ENCODE measurements around the gene SPDYE2. TPM values are rescaled to one million over a fixed set of nuclear protein-coding genes. Genes with fewer than 3 reads are reported as not detected.
"Not testable (repeated sequence)": the region's sequence is repeated elsewhere in the genome, so short reads cannot be mapped to it uniquely, and the experiment has no call there.

The SPDYE2 gene
- total and polyA plus RNA-seq, 9 of the 15 experiments (the other 6 are each of a cell fraction or from before 2014, with no cell fraction given): 0.34 to 0.76 TPM; not detected in 7

DNA sequence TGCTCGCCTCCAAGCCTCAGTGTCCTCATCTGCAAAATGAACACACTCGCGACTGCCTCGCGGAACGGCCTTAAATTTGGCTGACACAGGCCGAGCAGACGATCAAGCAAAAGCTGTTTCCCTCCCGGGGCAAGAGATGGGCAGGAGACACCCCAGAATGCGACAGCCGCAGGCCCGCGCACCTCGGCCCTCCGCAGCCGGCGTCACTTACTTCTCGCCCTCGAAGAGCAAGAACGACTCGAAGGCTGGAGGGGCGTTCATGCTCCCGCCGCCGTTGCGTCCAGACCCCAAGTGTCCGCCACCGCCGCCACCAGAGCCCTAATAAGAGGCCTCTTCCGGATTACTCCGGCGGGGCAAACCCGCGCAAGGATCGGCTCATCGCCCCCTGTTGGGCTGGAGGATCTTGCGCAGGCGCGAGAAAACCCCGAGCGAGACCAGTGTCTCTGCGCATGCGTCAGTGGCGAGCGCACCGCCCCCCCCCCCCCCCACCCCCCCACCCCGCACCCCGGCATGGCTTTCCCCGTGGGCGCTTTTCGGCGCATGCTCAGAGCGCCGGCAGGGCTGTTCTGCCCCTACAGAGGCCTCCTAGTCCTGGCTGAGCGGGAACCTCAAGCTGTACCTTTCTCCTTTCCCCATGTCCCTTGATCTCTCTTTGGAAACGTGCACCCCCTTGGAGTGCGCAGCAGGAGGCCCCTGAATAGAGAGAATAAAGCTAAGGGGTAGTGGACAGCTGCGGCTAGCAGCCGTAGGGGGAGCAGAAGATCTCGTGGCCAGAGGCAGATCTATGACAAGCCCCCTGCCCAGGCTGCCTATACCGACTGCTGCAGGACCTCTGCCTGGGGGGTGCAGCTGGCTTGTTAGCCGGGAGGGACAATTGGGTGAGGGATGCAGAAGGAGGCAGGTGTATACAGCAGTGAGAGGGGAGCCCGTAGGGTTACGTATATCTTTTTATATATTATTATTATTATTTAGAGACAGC, 21.5 kb downstream of the SPDYE2 start, which contains the start of gene POLR2J3 (continued):
- TF ChIP-seq, protein P1, sequence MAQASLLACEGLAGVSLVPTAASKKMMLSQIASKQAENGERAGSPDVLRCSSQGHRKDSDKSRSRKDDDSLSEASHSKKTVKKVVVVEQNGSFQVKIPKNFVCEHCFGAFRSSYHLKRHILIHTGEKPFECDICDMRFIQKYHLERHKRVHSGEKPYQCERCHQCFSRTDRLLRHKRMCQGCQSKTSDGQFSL (CRISPR knock-in tag; IDR thresholded peaks at IDR 0.05): not testable (repeated sequence)
- TF ChIP-seq, protein P1 (tag; IDR thresholded peaks at IDR 0.05): peak in 1 of 2 experiments; percentile 87; a peak in 2 of 4 replicates
- TF ChIP-seq EP400 (IDR thresholded peaks at IDR 0.05): 0 out of 2 replicates have a peak, but pooled peaks have one; percentile 15
- TF ChIP-seq, protein P2, sequence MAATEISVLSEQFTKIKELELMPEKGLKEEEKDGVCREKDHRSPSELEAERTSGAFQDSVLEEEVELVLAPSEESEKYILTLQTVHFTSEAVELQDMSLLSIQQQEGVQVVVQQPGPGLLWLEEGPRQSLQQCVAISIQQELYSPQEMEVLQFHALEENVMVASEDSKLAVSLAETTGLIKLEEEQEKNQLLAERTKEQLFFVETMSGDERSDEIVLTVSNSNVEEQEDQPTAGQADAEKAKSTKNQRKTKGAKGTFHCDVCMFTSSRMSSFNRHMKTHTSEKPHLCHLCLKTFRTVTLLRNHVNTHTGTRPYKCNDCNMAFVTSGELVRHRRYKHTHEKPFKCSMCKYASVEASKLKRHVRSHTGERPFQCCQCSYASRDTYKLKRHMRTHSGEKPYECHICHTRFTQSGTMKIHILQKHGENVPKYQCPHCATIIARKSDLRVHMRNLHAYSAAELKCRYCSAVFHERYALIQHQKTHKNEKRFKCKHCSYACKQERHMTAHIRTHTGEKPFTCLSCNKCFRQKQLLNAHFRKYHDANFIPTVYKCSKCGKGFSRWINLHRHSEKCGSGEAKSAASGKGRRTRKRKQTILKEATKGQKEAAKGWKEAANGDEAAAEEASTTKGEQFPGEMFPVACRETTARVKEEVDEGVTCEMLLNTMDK (IDR thresholded peaks at IDR 0.05; ENCODE audit: borderline replicate concordance, insufficient read depth, low read depth, low read length, poor library complexity, severe bottlenecking): peak; percentile 56
- TF ChIP-seq, protein P3, sequence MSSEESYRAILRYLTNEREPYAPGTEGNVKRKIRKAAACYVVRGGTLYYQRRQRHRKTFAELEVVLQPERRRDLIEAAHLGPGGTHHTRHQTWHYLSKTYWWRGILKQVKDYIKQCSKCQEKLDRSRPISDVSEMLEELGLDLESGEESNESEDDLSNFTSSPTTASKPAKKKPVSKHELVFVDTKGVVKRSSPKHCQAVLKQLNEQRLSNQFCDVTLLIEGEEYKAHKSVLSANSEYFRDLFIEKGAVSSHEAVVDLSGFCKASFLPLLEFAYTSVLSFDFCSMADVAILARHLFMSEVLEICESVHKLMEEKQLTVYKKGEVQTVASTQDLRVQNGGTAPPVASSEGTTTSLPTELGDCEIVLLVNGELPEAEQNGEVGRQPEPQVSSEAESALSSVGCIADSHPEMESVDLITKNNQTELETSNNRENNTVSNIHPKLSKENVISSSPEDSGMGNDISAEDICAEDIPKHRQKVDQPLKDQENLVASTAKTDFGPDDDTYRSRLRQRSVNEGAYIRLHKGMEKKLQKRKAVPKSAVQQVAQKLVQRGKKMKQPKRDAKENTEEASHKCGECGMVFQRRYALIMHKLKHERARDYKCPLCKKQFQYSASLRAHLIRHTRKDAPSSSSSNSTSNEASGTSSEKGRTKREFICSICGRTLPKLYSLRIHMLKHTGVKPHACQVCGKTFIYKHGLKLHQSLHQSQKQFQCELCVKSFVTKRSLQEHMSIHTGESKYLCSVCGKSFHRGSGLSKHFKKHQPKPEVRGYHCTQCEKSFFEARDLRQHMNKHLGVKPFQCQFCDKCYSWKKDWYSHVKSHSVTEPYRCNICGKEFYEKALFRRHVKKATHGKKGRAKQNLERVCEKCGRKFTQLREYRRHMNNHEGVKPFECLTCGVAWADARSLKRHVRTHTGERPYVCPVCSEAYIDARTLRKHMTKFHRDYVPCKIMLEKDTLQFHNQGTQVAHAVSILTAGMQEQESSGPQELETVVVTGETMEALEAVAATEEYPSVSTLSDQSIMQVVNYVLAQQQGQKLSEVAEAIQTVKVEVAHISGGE (CRISPR knock-in tag; IDR thresholded peaks at IDR 0.05): peak in 1 of 3 experiments; percentile 68; a peak in 2 of 6 replicates
- TF ChIP-seq POLR2G (IDR thresholded peaks at IDR 0.05; ENCODE audit: low read depth, low read length): peak; percentile 75
- peak; percentile 52 for TF ChIP-seq HCFC1 (IDR thresholded peaks at IDR 0.05; ENCODE audit: low read depth, low read length)
- TF ChIP-seq PML (IDR thresholded peaks at IDR 0.05; ENCODE audit: low read length): 0 out of 2 replicates have a peak, but pooled peaks have one; percentile 30
- TF ChIP-seq RBBP5 (IDR thresholded peaks at IDR 0.05; ENCODE audit: borderline replicate concordance, insufficient read depth, low read length, poor library complexity, severe bottlenecking): peak; percentile 64
- 0 out of 2 replicates have a peak, but pooled peaks have one; percentile 18 for TF ChIP-seq MBD2 (IDR thresholded peaks at IDR 0.05; ENCODE audit: borderline replicate concordance, low read depth)
- TF ChIP-seq, protein P4, sequence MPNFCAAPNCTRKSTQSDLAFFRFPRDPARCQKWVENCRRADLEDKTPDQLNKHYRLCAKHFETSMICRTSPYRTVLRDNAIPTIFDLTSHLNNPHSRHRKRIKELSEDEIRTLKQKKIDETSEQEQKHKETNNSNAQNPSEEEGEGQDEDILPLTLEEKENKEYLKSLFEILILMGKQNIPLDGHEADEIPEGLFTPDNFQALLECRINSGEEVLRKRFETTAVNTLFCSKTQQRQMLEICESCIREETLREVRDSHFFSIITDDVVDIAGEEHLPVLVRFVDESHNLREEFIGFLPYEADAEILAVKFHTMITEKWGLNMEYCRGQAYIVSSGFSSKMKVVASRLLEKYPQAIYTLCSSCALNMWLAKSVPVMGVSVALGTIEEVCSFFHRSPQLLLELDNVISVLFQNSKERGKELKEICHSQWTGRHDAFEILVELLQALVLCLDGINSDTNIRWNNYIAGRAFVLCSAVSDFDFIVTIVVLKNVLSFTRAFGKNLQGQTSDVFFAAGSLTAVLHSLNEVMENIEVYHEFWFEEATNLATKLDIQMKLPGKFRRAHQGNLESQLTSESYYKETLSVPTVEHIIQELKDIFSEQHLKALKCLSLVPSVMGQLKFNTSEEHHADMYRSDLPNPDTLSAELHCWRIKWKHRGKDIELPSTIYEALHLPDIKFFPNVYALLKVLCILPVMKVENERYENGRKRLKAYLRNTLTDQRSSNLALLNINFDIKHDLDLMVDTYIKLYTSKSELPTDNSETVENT (CRISPR knock-in tag; IDR thresholded peaks at IDR 0.05): peak; percentile 39; the same call in 1 of the 2 replicates
- TF ChIP-seq NONO (IDR thresholded peaks at IDR 0.05; ENCODE audit: low read depth in 2 of 2, low read length in 1 of 2): peak in 1 of 2 experiments; percentile 60; a peak in 2 of 4 replicates
- peak; percentile 79 for TF ChIP-seq GABPA (tag; conservative IDR thresholded peaks at IDR 0.05; ENCODE audit: low read depth)
